Measurements from ENCODE around the gene SASH3. TPM values are rescaled to one million over a fixed set of nuclear protein-coding genes. Genes with fewer than 3 reads are reported as not detected.

Gene SASH3
- total RNA-seq, result 1 to 10 TPM in 4 of 6 donors, under 1 TPM in 2; 0.31 to 8.5 (median 2.3) TPM
- 1 to 10 TPM; 1.0 to 1.4 TPM for polyA plus RNA-seq

DNA sequence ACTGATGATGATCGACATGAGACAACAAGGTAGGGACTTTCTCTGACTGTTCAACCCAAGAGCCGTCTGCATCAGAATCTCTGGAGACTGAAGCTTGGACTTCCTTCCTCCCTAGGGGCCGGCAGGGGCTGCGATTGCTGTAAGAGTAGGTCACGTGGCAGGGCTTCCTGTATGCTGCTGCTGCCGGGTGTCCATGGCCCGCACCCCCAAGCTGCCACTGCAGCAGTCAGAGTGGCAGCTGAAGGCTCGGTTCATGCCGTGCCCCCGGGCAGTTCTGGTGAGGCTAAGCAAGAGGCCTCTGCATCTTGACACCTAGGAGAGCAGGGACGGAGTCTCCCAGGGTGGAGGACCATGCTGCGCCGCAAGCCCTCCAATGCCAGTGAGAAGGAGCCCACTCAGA lies at the start of gene SASH3:
SASH3 (plus strand) TSS at position 203 of the 400 bp plus-strand sequence; CDS start at position 352, 149 bp downstream.
- DNase-seq (peak in 1 of 6 donors; percentile 37), FAIRE-seq (no peak), ATAC-seq (peak in 2 of 4 donors; percentile 32 to 52)
- Histone ChIP-seq H3K27ac (peak within 1 kb of the TSS in 1 of 4 donors; percentile 17), H3K36me3 (no peaks in the 10 kb centered on the region), H3K9me3 (no peaks in the 10 kb centered on the region), H3K27me3 (peaks cover 0 to 3% (median 0%) of the 10 kb centered on the region in 4 donors), H3K4me1 (no peaks in the 10 kb centered on the region), H3K4me3 (peak within 1 kb of the TSS in 1 of 4 donors; percentile 27)
- WGBS, 2 donors, result 80 to 84% methylated on average over 12 to 13 of the region's 13 CpGs
- TF ChIP-seq, protein P1, sequence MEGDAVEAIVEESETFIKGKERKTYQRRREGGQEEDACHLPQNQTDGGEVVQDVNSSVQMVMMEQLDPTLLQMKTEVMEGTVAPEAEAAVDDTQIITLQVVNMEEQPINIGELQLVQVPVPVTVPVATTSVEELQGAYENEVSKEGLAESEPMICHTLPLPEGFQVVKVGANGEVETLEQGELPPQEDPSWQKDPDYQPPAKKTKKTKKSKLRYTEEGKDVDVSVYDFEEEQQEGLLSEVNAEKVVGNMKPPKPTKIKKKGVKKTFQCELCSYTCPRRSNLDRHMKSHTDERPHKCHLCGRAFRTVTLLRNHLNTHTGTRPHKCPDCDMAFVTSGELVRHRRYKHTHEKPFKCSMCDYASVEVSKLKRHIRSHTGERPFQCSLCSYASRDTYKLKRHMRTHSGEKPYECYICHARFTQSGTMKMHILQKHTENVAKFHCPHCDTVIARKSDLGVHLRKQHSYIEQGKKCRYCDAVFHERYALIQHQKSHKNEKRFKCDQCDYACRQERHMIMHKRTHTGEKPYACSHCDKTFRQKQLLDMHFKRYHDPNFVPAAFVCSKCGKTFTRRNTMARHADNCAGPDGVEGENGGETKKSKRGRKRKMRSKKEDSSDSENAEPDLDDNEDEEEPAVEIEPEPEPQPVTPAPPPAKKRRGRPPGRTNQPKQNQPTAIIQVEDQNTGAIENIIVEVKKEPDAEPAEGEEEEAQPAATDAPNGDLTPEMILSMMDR (IDR thresholded peaks at IDR 0.05), result no peak
- intact Hi-C loops (cut with DNase I), result no loop called here

DNA sequence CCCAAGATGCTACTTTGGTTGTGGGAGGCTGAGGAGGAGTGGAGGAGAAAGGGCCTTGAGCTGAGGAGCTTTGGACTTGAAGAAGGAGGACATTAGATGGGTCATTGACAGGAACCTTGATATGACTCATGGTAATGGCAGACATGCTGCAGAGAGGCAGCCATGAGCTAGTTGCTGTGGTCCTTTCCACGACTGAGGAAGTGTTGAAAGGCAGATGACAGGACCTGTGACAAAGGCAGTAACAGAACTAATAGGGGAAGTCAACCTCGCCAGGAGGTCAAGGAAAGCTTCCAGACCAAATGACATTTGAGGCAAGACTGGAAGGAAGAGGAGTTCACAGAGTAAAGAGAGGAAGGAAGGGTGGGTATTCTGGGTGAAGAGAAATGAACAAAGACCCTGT lies 48.5 kb upstream of the SASH3 start:
- DNase-seq (no peak), FAIRE-seq (no peak), ATAC-seq (no peak)
- intact Hi-C loops (cut with DNase I), result no loop called here
- Histone ChIP-seq H3K4me1 (no peaks in the 10 kb centered on the region), H3K27me3 (peaks cover 0 to 6% (median 2%) of the 10 kb centered on the region in 4 donors), H3K27ac (no peak overlapping the region), H3K36me3 (no peaks in the 10 kb centered on the region), H3K9me3 (no peaks in the 10 kb centered on the region), H3K4me3 (no peak overlapping the region)
- WGBS, 2 donors, result 54 to 56% methylated on average over 2 of the region's 2 CpGs
- TF ChIP-seq, protein P1 (IDR thresholded peaks at IDR 0.05), result no peak

DNA sequence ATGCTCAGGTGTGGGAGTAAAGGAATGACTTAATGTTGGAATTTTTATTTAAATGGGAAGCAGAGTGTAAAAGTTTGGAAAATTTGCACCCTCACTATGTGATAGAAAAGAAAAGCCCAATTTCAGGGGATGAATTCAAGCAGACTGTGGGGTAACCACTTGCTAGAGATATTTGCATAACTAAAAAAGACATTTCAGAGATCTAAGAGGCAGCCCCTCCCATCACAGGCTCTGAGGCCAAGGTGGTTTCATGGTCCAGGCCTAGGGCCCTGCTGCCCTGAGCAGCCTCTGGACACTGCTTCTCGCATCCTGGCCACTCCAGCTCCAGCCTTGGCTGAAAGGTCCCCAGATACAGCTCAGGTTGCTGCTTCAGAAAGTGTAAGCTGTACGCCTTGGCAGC lies 46.9 kb upstream of the SASH3 start:
- no peak overlapping the region for H3K27ac ChIP-seq
- peaks cover 0 to 3% (median 0%) of the 10 kb centered on the region in 4 donors for H3K27me3 ChIP-seq
- 88 to 94% methylated on average over 2 of the region's 2 CpGs for WGBS, 2 donors
- no peak for ATAC-seq
- no peaks in the 10 kb centered on the region for H3K4me1 ChIP-seq
- DNase-seq, result no peak
- TF ChIP-seq, protein P1 (IDR thresholded peaks at IDR 0.05), result no peak
- H3K9me3 ChIP-seq, result no peaks in the 10 kb centered on the region
- H3K36me3 ChIP-seq, result no peaks in the 10 kb centered on the region
- no peak for FAIRE-seq
- H3K4me3 ChIP-seq, result no peak overlapping the region
- intact Hi-C loops (cut with DNase I), result no loop called here

DNA sequence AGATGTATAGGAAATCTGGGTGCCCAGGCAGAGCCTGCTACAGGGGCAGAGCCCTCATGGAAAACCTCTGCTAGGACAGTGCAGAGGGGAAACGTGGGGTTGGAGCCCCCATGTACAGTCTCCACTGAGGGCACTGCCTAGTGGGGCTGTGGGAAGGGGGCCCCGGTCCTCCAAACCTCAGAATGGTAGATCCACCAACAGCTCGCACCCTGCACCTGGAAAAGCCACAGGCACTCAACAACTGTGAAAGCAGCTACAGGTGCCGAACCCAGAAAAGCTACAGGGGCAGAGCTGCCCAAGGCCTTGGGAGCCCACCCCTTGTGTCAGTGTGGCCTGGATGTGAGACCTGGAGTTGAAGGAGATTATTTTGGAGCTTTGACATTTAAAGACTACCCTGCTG lies 46.4 kb upstream of the SASH3 start:
- WGBS, 2 donors, result 64 to 74% methylated on average over 4 of the region's 4 CpGs
- intact Hi-C loops (cut with DNase I), result no loop called here
- FAIRE-seq (no peak), DNase-seq (no peak), ATAC-seq (no peak)
- TF ChIP-seq, protein P1 (IDR thresholded peaks at IDR 0.05), result no peak
- H3K27ac ChIP-seq, result no peak overlapping the region
- H3K9me3 ChIP-seq, result no peaks in the 10 kb centered on the region
- no peaks in the 10 kb centered on the region for H3K36me3 ChIP-seq
- no peak overlapping the region for H3K4me3 ChIP-seq
- H3K27me3 ChIP-seq, result peaks cover 0 to 3% (median 0%) of the 10 kb centered on the region in 4 donors
- H3K4me1 ChIP-seq, result no peaks in the 10 kb centered on the region

DNA sequence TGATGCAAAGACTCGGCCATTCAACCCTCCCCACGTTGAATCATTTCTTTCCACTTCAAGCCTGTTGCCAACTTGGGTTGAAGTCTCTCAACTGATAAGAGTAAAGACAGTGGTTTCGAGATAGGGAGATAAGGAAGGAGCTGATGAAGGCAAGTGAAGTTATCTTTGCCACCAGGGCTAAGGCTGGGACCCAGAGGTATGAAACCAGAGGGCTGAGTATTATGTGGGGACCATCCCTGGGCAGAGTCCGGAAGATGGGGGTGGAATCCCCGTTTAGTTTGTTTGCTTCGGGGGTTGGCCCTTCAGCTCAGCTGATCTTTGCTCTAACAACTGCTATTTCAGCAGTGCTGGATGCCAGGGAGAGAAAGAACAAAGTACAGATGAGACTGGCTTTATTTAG lies 43.3 kb upstream of the SASH3 start:
- intact Hi-C loops (cut with DNase I), result no loop called here
- no peaks in the 10 kb centered on the region for H3K36me3 ChIP-seq
- 29 to 45% methylated on average over 6 of the region's 6 CpGs for WGBS, 2 donors
- TF ChIP-seq, protein P1 (IDR thresholded peaks at IDR 0.05), result no peak
- H3K27me3 ChIP-seq, result no peaks in the 10 kb centered on the region
- H3K4me3 ChIP-seq, result no peak overlapping the region
- ATAC-seq (no peak), DNase-seq (no peak), FAIRE-seq (no peak)
- H3K9me3 ChIP-seq, result no peaks in the 10 kb centered on the region
- H3K4me1 ChIP-seq, result no peaks in the 10 kb centered on the region
- no peak overlapping the region for H3K27ac ChIP-seq

Measured in pancreas (tissue), 10 donors.